HG03159 (cell line): ENCODE results near the gene IFT74.
"Not testable (repeated sequence)": the region's sequence is repeated elsewhere in the genome, so short reads cannot be mapped to it uniquely, and the experiment has no call there.

Experiments used
- ATAC-seq: cut with Tn5 transposase; IDR thresholded peaks from one replicate; pipeline ENCODE4 v1.9.1; 2021; ENCODE audit warnings: mild to moderate bottlenecking, moderate library complexity; ENCODE audit not compliant: unreplicated experiment

Gene IFT74

DNA sequence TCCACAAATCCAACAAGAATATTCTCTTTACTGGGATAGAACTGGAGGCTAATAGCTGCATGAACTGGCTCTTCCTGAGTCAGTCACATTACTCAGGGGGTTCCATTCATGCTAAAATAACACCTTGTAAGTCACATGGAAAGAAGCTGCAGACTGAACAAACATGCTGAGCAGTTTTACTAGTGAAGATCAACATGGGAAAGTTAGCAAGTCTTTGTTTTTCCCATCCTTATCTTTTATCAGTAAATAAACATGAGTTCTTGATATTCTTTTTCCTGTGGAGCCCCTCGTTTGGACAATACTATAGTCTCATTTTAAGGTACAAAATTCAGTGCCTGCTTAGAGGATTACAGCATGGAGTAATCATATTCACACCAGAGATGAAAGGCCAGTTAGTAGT is 109.1 kb downstream of the IFT74 start:
- no peak for ATAC-seq

DNA sequence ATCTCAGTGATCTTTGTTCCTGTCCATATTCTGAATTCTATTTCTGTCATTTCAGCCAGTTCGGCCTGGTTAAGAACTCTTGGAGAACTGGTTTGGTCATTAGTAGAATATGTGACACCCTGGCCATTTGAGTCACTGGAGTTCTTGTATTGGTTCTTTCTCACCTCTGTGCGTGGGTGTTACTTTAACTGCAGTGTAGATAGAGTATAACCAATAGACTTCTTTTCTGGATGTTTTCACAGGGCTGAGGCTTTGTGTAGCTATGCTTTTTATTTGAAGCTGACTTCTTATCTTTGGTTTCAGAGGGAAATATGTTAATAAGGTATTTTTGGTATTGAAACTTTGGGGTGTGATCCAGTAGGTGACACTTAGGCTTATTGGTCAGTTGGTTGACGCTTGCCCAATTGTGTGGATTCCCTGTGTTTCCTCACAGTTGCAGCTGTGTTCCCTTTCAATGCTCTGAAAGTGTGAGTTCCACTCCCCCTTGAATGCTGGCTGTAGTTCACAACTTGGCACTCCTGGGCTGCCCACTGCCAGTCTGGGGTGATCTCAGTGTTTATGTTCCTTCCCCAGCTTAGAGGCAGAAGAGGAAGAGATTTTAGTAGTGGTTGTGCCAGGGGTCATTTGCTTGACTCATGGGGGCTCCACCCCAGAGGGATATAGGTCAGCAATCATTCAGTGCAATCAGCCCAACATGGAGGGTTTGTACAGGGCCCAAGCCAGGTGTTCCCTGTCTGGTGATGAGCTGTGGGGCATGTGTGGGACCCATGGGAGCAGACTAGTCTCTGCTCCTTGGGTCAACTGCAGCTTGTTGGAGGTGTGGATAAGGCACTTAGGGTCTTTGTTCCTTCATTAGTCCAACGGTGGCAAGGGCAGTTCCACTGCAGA is 117.9 kb downstream of the IFT74 start:
- ATAC-seq = no peak

DNA sequence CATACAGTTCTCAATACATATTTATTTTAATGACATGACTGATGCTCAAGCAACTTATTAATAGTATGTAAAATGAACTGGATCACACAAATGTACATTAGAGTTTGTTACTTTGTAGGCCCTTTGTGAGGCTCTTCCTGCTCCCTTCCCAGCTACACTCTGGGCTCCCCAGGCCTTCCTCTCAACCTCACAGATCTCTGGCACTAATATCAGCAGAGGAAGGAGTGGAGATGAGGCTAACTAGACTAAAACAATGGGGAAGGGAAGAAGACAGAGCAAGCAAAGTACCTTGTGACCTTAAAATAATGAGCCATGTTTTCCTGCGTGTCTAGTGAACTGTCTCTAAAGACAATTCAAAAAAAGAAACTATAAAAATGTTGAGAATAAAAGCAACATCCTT is 122.5 kb downstream of the IFT74 start:
- no peak for ATAC-seq

DNA sequence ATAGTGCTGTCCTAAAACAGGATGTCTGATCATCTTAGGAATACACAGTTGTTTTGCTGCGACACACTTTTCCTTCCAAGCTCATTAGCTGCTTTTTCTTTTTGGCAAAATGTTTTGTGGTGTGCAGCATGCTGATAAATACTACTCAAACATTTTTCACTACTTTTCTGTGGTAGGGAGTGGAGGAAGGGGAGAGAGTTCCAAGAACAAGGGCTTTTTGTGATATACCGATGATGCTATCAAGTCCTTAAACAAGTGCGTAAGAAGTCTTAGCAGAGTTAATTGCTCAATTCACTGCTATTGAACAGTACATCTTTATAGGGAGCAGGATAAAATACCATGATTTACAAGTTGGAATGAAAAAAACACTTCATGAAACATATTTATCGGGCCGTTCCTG is 129.2 kb downstream of the IFT74 start:
- ATAC-seq = no peak

DNA sequence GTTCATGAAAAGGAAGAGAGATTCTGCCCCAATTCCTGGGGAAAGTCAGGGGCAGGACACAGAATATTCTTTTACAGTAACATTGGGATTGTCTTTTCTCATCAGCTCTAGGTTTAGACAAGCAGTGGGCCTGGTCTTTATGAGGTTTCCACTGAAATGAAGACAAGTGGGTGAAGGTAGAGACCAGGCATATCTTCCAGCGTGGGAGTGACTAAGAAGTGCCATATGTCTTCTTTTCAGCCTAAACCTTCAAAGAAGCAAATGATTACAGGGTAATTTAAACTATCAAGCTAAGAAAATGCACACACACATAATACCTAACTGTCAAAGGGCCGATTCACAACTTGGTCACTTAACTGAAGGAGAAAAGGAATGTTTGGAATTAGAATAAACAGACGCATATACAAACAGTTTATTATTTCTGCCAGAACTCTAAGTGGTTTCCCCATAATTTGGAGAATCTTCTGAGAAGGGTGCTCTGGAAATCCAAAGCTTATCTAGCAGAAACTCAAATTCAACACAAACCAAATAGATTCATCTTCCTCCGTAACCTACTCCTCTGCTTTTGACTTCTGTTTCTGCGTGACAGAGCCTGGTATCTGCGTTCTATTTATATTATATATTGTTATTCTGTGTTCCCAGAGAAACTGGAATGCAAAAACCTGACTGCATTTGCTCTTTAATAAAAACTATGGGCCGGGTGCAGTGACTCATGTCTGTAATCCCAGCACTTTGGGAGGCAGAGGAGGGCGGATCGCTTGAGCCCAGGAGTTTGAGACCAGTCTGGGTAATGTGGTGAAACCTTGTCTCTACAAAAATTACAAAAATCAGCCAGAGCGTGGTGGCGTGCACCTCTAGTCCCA is 130.8 kb downstream of the IFT74 start:
- no peak for ATAC-seq

DNA sequence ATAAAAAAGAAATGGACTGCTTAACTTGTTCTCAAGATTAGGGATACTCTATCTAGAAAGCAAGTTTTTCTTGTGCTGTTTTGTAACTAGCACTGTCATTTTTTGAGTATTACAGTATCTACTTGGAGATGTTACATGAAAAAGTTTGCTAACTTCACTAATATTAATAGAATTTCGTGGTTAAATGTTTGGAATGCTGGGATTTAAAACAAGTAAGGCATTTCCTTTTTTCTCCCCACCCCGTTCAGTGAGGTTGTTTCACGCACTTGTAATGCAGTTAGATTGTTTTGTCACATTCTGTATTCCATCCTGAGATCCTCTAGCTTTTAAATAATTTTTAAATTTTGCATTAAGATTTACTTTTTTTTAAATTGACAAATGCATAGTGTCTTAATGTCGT is 132.8 kb downstream of the IFT74 start:
- no peak for ATAC-seq

DNA sequence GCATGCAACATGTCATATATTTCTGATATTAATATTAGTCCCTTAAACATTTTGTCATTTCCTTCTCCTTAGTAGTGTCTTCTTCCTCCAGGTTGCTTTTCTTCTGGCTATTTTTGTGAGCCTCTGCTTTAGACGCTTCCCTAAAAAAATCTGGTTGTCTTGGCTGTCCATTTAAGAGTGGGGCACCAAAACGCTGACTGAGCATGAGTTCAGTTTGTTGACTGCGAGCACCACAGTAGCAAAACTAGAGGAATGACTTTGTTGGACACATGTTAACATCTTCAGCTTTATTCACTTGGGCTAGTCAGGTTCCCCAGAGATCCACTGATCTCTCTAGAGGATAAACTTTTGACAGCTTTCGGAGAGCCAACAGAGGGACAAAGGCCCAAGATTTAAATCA is 133.5 kb downstream of the IFT74 start:
- no peak for ATAC-seq

DNA sequence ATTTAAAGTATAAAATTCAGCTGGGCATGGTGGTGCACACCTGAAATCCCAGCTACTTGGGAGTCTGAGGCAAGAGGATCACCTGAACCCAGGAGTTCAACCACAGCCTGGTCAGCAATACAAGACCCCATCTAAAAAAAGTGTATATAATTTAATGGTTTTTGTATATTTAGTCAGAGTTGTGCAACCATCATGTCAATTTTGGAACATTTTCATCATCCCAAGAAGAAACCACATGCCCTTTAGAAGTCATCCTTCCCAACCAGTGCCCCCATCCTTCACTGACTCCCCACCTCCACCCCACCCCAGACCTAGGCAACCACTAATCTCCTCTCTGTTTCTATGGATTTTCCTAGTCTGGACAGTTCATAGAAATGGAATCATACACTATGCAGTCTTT is 134.0 kb downstream of the IFT74 start:
- no peak for ATAC-seq

DNA sequence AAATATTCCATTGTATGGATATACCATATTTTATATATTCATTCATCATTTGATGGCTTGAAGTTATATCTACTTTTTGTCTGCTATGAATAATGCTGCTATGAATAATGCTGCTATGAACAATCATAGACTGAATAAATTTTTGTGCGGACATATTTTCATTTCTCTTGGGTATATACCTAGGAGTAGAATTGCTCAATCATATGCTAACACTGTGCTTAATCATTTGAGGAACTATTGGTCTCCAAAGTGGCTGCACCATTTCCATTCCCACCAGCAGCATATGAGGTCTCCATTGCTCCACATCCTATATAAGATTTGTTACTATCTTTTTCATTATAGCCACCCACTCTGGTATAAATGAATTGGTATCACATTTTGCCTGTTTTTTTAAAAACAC is 134.5 kb downstream of the IFT74 start:
- no peak for ATAC-seq

DNA sequence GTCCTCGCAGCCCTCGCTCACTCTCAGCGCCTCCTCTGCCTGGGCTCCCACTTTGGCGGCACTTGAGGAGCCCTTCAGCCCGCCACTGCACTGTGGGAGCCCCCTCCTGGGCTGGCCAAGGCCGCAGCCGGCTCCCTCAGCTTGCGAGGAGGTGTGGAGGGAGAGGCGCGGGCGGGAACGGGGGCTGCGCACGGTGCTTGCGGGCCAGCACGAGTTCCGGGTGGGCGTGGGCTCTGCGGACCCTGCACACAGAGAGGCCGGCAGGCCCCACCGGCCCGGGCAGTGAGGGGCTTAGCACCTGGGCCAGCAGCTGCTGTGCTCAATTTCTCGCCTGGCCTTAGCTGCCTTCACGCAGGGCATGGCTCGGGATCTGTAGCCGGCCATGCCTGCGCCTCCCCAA is 136.3 kb downstream of the IFT74 start:
- not testable (repeated sequence) for ATAC-seq

DNA sequence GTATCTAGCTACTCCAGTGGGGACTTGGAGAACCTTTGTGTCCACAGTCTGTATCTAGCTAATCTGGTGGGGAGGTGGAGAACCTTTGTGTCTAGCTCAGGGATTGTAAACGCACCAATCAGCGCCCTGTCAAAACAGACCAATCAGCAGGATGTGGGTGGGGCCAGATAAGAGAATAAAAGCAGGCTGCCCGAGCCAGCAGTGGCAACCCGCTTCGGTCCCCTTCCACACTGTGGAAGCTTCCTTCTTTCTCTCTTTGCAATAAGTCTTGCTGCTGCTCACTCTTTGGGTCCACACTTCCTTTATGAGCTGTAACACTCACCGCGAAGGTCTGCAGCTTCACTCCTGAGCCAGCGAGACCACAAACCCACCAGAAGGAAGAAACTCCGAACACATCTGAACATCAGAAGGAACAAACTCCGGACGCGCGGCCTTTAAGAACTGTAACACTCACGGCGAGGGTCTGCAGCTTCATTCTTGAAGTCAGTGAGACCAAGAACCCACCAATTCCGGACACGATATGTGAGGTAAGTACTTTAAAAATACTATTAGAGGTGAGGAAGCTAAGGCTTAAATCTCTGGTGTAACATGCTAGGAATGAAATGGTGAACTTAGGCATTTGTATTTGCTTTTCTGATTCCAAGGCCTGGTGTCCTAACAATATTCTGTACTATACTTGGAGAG is 137.3 kb downstream of the IFT74 start:
- ATAC-seq = not testable (repeated sequence)

DNA sequence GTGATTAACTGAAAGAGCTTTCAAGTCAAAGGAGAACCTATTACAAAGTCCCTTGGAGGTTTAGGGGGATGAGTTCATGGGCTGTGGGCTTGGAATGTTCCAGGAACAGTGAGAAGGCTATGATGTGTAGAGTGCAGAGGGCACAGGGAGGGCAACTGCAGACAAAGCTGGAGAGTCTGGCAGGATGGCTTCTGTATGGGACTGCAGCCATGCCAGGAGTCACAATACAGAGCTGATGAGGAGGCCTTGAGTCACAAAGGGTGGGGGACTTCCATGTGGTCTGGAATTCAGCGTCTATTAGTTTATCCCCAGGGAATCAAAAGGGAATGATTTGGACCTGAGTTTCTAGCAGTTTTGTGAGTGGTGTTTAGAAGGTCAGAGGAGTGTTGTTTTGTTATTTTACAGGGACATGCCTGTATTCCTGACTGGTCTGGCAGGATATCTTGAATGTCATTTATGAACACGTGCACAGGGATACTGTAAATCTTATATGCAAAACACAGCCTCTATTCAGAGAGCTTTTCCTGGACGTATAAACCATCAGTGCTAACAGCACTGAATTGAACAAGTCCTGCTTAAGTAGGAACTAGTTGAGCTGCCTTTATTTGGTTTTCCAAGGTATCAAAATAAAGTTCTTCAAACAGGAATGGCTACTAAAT is 138.6 kb downstream of the IFT74 start:
- ATAC-seq = no peak

DNA sequence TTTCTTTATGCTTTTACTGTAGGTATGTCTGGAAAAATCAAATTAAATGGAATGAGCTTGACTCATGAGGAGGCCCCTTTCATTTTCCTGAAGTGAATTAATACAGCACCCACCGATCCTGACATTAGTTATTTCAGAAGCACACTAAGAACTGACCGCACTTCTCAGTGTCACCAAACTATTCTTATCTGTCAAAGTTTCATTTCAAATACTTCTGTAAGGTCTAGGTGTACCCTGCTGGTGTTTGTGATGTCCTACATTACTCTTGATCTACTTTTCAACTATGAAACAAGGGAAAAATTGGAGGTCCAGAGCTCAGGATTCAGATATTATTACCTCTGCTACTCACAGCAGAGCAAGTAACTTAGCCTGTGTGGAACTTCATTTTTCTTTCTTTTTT is 151.0 kb downstream of the IFT74 start:
- ATAC-seq = no peak

DNA sequence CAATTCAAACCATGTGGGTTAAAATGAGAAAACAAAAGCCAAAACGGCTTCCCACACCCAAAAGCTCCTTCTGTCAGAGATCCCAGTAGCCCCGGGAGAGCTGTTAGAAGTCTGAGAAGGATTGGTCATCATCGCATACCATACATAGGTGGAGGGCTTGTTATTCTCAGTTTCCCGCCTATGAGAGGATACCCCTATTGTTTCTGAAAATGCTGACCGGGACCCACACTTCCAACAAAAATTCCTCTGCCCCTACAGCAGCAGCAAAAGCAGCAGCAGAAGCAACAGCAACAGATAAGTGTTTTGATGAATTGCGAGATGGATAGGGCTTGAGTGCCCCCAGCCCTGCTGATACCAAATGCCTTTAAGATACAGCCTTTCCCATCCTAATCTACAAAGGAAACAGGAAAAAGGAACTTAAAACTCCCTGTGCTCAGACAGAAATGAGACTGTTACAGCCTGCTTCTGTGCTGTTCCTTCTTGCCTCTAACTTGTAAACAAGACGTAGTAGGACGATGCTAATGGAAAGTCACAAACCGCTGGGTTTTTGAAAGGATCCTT is 152.8 kb downstream of the IFT74 start, which contains the start of gene TEK:
TEK (plus strand) TSS at position 245 of the 561 bp plus-strand sequence. CDS start 366 bp downstream, outside the sequence.
- ATAC-seq = no peak

DNA sequence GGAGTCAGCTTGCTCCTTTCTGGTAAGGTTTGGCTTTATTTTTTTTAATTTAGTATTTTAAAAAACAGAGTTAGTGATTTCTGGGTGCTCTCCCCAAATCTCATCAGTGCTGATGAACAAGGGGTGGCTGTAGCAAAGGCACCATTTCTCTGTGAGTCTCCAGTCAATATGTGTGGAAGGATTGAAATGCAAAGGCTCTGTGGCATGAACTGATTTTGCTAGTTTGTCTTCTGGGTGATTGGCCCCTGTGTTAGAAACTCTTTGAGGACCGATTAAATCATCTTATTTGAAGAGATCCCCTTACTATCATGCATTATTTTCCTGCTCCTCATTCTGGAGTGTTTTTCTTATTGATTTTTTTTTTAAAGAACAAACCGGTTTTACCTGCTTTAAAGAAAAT is 153.4 kb downstream of the IFT74 start:
- ATAC-seq = no peak

DNA sequence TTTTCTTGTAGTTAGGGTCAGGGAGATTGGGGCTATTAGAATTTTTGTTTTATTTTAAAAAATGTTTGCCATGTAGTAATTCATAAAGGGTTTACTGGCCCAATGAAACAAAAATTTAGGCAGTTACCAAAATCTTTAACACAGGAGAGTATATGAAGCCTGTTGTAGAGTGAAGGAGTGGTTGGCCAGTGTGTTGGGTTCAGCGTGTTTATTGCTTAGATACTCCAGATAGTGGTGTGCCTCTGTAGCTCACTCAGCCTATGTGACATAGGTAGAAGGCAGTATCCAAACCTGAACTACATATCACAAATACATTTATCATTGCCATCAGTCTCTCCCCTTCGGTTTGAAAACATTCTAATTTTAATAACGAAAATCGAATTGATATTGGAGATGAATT is 154.0 kb downstream of the IFT74 start:
- ATAC-seq = no peak

DNA sequence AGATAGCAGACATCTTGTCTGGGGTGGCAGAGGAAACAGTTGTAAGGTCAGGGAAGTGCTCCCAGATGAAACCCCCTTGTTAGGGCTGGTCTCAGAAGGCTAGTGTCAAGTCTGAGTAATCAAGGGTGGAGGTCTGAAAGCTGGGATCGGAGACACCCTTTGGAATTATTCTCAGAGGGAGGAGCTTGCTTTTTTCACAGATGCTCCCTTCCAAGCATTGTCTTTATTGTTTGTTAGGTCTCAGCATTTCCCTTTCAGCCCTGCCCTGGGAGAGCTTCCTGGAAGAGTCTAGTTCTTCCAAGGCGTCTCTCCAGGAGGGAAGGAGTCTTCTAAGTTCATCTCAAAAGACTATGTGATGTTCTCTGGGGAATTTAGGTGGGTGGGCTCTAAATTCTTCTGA is 156.0 kb downstream of the IFT74 start:
- ATAC-seq = no peak
